Astrocyte (in vitro differentiated cells and primary cell): ENCODE measurements around the gene ZNF592. TPM values are rescaled to one million over a fixed set of nuclear protein-coding genes. Genes with fewer than 3 reads are reported as not detected.

Experiments used
- DNase-seq: peaks from one replicate; pipeline ENCODE4 v3.0.0-alpha.2; 2010; ENCODE audit warnings: low read depth
- FAIRE-seq: peaks from 2 replicates; lab custom pipeline; 2011; peaks lifted over from hg19 to GRCh38; lab: Jason Lieb, UNC
- H2AFZ ChIP-seq: 2 replicates; pipeline ENCODE4 v1.6.0; 2012; ENCODE audit warnings: low read depth, low read length, inconsistent platforms
- H3K27ac ChIP-seq: 2 replicates; pipeline ENCODE4 v1.5.1; 2011; ENCODE audit warnings: low read depth, low read length, inconsistent platforms
- H3K27me3 ChIP-seq: 2 replicates; pipeline ENCODE4 v1.6.0; 2011; ENCODE audit warnings: low read length, inconsistent platforms; ENCODE audit not compliant: insufficient read depth
- H3K36me3 ChIP-seq: 2 replicates; pipeline ENCODE4 v1.5.1; 2011; ENCODE audit warnings: low read length, inconsistent platforms; ENCODE audit not compliant: insufficient read depth
- H3K4me1 ChIP-seq: 2 replicates; pipeline ENCODE4 v1.5.1; 2011; ENCODE audit warnings: low read length, inconsistent platforms; ENCODE audit not compliant: insufficient read depth
- H3K4me2 ChIP-seq: 2 replicates; pipeline ENCODE4 v1.6.0; 2012; ENCODE audit warnings: low read length, inconsistent platforms
- H3K4me3 ChIP-seq: 2 replicates; pipeline ENCODE4 v1.5.1; 2011; ENCODE audit warnings: low read depth, mild to moderate bottlenecking, low read length, inconsistent platforms; ENCODE audit not compliant: insufficient read depth
- H3K79me2 ChIP-seq: 2 replicates; pipeline ENCODE4 v1.6.0; 2012; ENCODE audit warnings: mild to moderate bottlenecking, low read length, inconsistent platforms; ENCODE audit not compliant: insufficient read depth
- H3K9ac ChIP-seq: 2 replicates; pipeline ENCODE4 v1.6.0; 2012; ENCODE audit warnings: mild to moderate bottlenecking, low read length, inconsistent platforms
- H3K9me3 ChIP-seq: 2 replicates; pipeline ENCODE4 v1.5.1; 2012; ENCODE audit warnings: low read depth, mild to moderate bottlenecking, low read length, inconsistent platforms; ENCODE audit not compliant: insufficient read depth
- H4K20me1 ChIP-seq: 2 replicates; pipeline ENCODE4 v1.6.0; 2012; ENCODE audit warnings: low read length, inconsistent platforms; ENCODE audit not compliant: insufficient read depth
- H3K27ac Mint-ChIP-seq: one replicate; pipeline ENCODE4 v1.8.0; 2021; ENCODE audit warnings: mild to moderate bottlenecking, mixed read lengths; ENCODE audit not compliant: unreplicated experiment
- H3K27me3 Mint-ChIP-seq: one replicate; pipeline ENCODE4 v1.8.0; 2021; ENCODE audit warnings: low read depth, mixed read lengths; ENCODE audit not compliant: unreplicated experiment
- H3K36me3 Mint-ChIP-seq: one replicate; pipeline ENCODE4 v1.8.0; 2021; ENCODE audit warnings: low read depth, mixed read lengths; ENCODE audit not compliant: unreplicated experiment
- H3K4me1 Mint-ChIP-seq: one replicate; pipeline ENCODE4 v1.8.0; 2021; ENCODE audit warnings: low read depth, mixed read lengths; ENCODE audit not compliant: unreplicated experiment
- H3K4me3 Mint-ChIP-seq: one replicate; pipeline ENCODE4 v1.8.0; 2021; ENCODE audit warnings: mild to moderate bottlenecking, moderate library complexity, mixed read lengths; ENCODE audit not compliant: unreplicated experiment
- H3K9me3 Mint-ChIP-seq: one replicate; pipeline ENCODE4 v1.8.0; 2021; ENCODE audit warnings: mild to moderate bottlenecking, mixed read lengths; ENCODE audit not compliant: unreplicated experiment
- EZH2 ChIP-seq: IDR thresholded peaks from 2 replicates; pipeline ENCODE4 v1.6.1; 2012; ENCODE audit warnings: mild to moderate bottlenecking, low read length, inconsistent platforms; ENCODE audit not compliant: insufficient read depth
- total RNA-seq: library from RNA; stranded (reverse); gene quantifications from 2 replicates; pipeline ENCODE4 v1.2.1, GENCODE V29; 2021
- TF ChIP-seq, protein P1 (sequence below): IDR thresholded peaks from 2 replicates; pipeline ENCODE4 v1.5.1; 2011; ENCODE audit warnings: low read depth, mild to moderate bottlenecking, inconsistent platforms, low read length, moderate library complexity; ENCODE audit not compliant: insufficient read depth

The ZNF592 gene
- total RNA-seq, 1 donor from 2014 or later, result 25.1 TPM

DNA sequence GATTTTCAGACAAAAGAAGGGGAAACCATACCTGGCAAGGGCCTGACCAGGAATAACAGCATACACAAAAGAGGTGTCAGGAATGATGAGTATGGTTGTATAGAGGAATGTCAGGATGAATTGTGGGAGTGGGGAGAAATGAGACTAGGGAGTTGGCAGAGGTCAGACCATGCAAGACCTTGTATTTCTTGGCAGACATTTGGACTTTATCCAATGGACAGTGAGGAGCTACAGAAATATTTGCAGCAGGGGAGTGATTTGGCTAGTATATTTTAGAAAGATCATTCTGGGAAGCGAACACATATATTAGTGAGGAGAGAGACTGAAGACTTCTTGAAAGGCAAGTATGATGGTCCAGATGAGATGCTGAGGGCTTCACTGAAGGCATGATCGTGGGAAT lies 43.4 kb downstream of the ZNF592 start:
- Mint-ChIP-seq H3K27me3 (no peaks in the 10 kb centered on the region), H3K27ac (peak overlapping the region; percentile 1), H3K9me3 (no peaks in the 10 kb centered on the region), H3K36me3 (peaks cover 12% of the 10 kb centered on the region), H3K4me1 (peaks cover 11% of the 10 kb centered on the region), H3K4me3 (no peak overlapping the region)
- FAIRE-seq (no peak), DNase-seq (peak; percentile 11)
- Histone ChIP-seq H3K27me3 (no peaks in the 10 kb centered on the region), H3K36me3 (peaks cover 30% of the 10 kb centered on the region), H4K20me1 (peaks cover 42% of the 10 kb centered on the region), H3K4me2 (no peak overlapping the region), H3K9me3 (no peaks in the 10 kb centered on the region), H3K4me1 (no peaks in the 10 kb centered on the region), H3K79me2 (peaks cover 63% of the 10 kb centered on the region), H3K9ac (no peak overlapping the region), H3K27ac (no peak overlapping the region), H2AFZ (no peak overlapping the region), H3K4me3 (no peak overlapping the region)
- TF ChIP-seq, protein P1, sequence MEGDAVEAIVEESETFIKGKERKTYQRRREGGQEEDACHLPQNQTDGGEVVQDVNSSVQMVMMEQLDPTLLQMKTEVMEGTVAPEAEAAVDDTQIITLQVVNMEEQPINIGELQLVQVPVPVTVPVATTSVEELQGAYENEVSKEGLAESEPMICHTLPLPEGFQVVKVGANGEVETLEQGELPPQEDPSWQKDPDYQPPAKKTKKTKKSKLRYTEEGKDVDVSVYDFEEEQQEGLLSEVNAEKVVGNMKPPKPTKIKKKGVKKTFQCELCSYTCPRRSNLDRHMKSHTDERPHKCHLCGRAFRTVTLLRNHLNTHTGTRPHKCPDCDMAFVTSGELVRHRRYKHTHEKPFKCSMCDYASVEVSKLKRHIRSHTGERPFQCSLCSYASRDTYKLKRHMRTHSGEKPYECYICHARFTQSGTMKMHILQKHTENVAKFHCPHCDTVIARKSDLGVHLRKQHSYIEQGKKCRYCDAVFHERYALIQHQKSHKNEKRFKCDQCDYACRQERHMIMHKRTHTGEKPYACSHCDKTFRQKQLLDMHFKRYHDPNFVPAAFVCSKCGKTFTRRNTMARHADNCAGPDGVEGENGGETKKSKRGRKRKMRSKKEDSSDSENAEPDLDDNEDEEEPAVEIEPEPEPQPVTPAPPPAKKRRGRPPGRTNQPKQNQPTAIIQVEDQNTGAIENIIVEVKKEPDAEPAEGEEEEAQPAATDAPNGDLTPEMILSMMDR, result no peak
- TF ChIP-seq EZH2, result no peak

DNA sequence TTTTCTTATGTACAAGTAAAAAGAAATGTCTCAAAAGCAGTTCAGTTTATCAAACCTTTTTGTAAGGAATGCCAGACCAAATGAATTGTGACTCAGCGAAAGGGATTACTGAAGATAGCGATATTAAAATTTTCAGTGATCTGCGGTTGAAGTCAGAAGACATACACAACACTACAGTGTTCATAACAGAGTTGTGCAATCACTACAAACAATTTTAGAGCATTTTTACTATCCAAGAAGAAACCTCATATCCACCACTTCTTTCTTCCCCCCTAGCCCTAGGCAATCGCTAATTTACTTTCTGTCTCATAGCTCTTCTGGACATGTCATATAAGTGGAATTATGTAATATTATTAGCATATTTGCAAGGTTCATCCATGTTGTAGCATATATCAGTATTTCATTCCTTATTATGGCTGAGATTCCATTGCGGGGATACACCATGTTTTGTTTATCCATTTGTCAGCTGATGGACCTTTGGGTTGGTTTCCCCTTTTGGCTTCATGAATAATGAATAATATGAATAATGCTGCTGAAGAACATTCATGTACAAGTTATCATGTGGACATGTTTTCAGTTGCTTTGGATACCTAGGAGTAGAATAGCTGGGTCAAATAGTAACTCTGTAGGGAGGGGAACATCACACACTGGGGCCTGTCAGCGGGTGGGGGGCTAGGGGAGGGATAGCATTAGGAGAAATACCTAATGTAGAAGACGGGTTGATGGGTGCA lies 45.2 kb downstream of the ZNF592 start:
- H3K4me3 Mint-ChIP-seq, result no peak overlapping the region
- H2AFZ ChIP-seq, result no peak overlapping the region
- no peaks in the 10 kb centered on the region for H3K27me3 ChIP-seq
- peaks cover 53% of the 10 kb centered on the region for H3K79me2 ChIP-seq
- no peak overlapping the region for H3K4me3 ChIP-seq
- H3K27ac ChIP-seq, result no peak overlapping the region
- peaks cover 36% of the 10 kb centered on the region for H4K20me1 ChIP-seq
- H3K9ac ChIP-seq, result no peak overlapping the region
- H3K9me3 ChIP-seq, result no peaks in the 10 kb centered on the region
- DNase-seq (no peak), FAIRE-seq (no peak)
- no peaks in the 10 kb centered on the region for H3K27me3 Mint-ChIP-seq
- H3K36me3 ChIP-seq, result peaks cover 27% of the 10 kb centered on the region
- H3K27ac Mint-ChIP-seq, result no peak overlapping the region
- TF ChIP-seq EZH2, result no peak
- TF ChIP-seq, protein P1, result no peak
- H3K4me2 ChIP-seq, result no peak overlapping the region
- H3K4me1 ChIP-seq, result peaks cover 12% of the 10 kb centered on the region
- peaks cover 11% of the 10 kb centered on the region for H3K36me3 Mint-ChIP-seq
- peaks cover 19% of the 10 kb centered on the region for H3K4me1 Mint-ChIP-seq
- H3K9me3 Mint-ChIP-seq, result no peaks in the 10 kb centered on the region

DNA sequence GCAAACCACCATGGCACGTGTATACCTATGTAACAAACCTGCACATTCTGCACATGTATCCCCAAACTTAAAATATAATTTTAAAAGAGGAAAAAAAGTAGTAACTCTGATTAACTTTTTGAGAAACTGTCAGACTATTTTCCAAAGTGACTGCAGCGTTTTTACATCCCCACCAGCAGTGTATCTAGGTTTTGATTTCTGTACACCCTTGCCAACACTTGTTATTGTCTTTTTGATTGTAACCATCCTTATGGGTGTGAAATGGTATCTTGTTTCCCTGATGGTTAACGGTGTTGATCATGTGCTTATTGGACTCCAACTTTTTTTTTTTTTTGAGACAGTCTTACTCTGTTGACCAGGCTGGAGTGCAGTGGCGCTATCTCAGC lies 45.8 kb downstream of the ZNF592 start:
- H4K20me1 ChIP-seq, result peaks cover 30% of the 10 kb centered on the region
- H3K27ac Mint-ChIP-seq, result no peak overlapping the region
- H3K4me2 ChIP-seq, result no peak overlapping the region
- H3K27me3 ChIP-seq, result no peaks in the 10 kb centered on the region
- peaks cover 19% of the 10 kb centered on the region for H3K4me1 Mint-ChIP-seq
- H3K36me3 ChIP-seq, result peaks cover 33% of the 10 kb centered on the region
- no peak overlapping the region for H3K9ac ChIP-seq
- TF ChIP-seq, protein P1, result no peak
- no peak for TF ChIP-seq EZH2
- no peak overlapping the region for H3K4me3 ChIP-seq
- H3K4me3 Mint-ChIP-seq, result no peak overlapping the region
- FAIRE-seq, result no peak
- H3K36me3 Mint-ChIP-seq, result peaks cover 13% of the 10 kb centered on the region
- H3K4me1 ChIP-seq, result peaks cover 12% of the 10 kb centered on the region
- DNase-seq, result no peak
- H3K9me3 Mint-ChIP-seq, result no peaks in the 10 kb centered on the region
- H2AFZ ChIP-seq, result no peak overlapping the region
- H3K27me3 Mint-ChIP-seq, result no peaks in the 10 kb centered on the region
- H3K79me2 ChIP-seq, result peaks cover 47% of the 10 kb centered on the region
- no peaks in the 10 kb centered on the region for H3K9me3 ChIP-seq
- no peak overlapping the region for H3K27ac ChIP-seq
